Suprapubic skin (tissue), 4 donors: ENCODE results near the gene CBFA2T3. TPM values are rescaled to one million over a fixed set of nuclear protein-coding genes. Genes with fewer than 3 reads are reported as not detected.

ENCODE experiments used
- DNase-seq, 2 donors: peaks; one replicate each; pipeline ENCODE4 v3.0.0-alpha.2; 2019; ENCODE audit warnings: low spot score in 2 of 2
- H3K27ac ChIP-seq: fragments of 200-600 bp; sonication (generic); one replicate; pipeline ENCODE4 v1.5.1; 2019
- H3K27me3 ChIP-seq: fragments of 200-600 bp; sonication (generic); one replicate; pipeline ENCODE4 v1.5.1; 2019
- H3K36me3 ChIP-seq: fragments of 200-600 bp; sonication (generic); one replicate; pipeline ENCODE4 v1.5.1; 2019
- H3K4me1 ChIP-seq: fragments of 200-600 bp; sonication (generic); one replicate; pipeline ENCODE4 v1.5.1; 2019
- H3K4me3 ChIP-seq: fragments of 200-600 bp; sonication (generic); one replicate; pipeline ENCODE4 v1.5.1; 2019; ENCODE audit warnings: mild to moderate bottlenecking
- H3K9me3 ChIP-seq: fragments of 200-600 bp; sonication (generic); one replicate; pipeline ENCODE4 v1.5.1; 2019
- CTCF ChIP-seq, 2 donors: fragments of 200-600 bp in 1 of 2; fragments of 450-650 bp in 1 of 2; sonication (generic) in 1 of 2; IDR thresholded peaks; one replicate each; pipeline ENCODE4 v1.5.1; 2016 to 2019; ENCODE audit warnings: antibody characterized with exemption in 2 of 2, mild to moderate bottlenecking in 1 of 2, moderate library complexity in 1 of 2
- EP300 ChIP-seq: sonication (generic); formaldehyde crosslinking; IDR thresholded peaks from one replicate; pipeline ENCODE4 v1.6.1; 2017; ENCODE audit warnings: antibody characterized with exemption
- POLR2A ChIP-seq, 2 donors: fragments of 450-650 bp; IDR thresholded peaks; one replicate each; pipeline ENCODE4 v1.6.1; 2017; ENCODE audit warnings: antibody characterized with exemption in 2 of 2, mild to moderate bottlenecking in 2 of 2, moderate library complexity in 2 of 2
- POLR2AphosphoS5 ChIP-seq, 3 donors: sonication (generic); formaldehyde crosslinking; IDR thresholded peaks; one replicate each; pipeline ENCODE4 v1.6.1; 2017; ENCODE audit warnings: antibody characterized with exemption in 3 of 3
- WGBS: methylation state at CpG from one replicate; pipeline ENCODE4 v1.1.5; 2018; 5-methylcytosine and 5-hydroxymethylcytosine counted together
- total RNA-seq, 4 donors: library from RNA; depleted of rRNA; stranded (reverse); fragments of >200 nt; gene quantifications; one replicate each; pipeline ENCODE4 v1.1.0, GENCODE V29; 2016

The CBFA2T3 gene
- total RNA-seq, 4 donors from 2014 or later, result 1.5 to 6.6 (median 2.9) TPM

- peaks cover 43% of the 10 kb centered on the region for H3K36me3 ChIP-seq
- H3K27ac ChIP-seq, result no peak overlapping the region
- H3K4me3 ChIP-seq, result no peak overlapping the region
- WGBS, result 89% methylated on average over 16 of the region's 20 CpGs
- DNase-seq, result no peak
- no peaks in the 10 kb centered on the region for H3K27me3 ChIP-seq
- TF ChIP-seq EP300, result no peak
- no peak for TF ChIP-seq POLR2A (IDR thresholded peaks at IDR 0.05)
- no peak for TF ChIP-seq POLR2AphosphoS5 (IDR thresholded peaks at IDR 0.05)
- no peak for TF ChIP-seq CTCF (IDR thresholded peaks at IDR 0.05)
- H3K9me3 ChIP-seq, result no peaks in the 10 kb centered on the region
- H3K4me1 ChIP-seq, result peaks cover 32% of the 10 kb centered on the region
Observed at GRCh38 chr16:88859381-88860091, 117.5 kb downstream of the CBFA2T3 start.

- no peak for DNase-seq
- peaks cover 37% of the 10 kb centered on the region for H3K36me3 ChIP-seq
- 12% methylated on average over 12 of the region's 12 CpGs for WGBS
Observed at GRCh38 chr16:88857728-88858339, 119.2 kb downstream of the CBFA2T3 start.

GRCh38 chr16:88856828-88857727, 119.9 kb downstream of the CBFA2T3 start, which contains the start of the genes GALNS and TRAPPC2L:
TSS of gene GALNS (minus strand) at chr16:88856947. CDS start at chr16:88856877, 70 bp downstream.
TSS of gene TRAPPC2L (plus strand) at chr16:88857127. CDS start at chr16:88857151, 24 bp downstream.
- Histone ChIP-seq H3K9me3 (no peaks in the 10 kb centered on the region), H3K27me3 (no peaks in the 10 kb centered on the region), H3K27ac (peak within 1 kb of the TSS; percentile 72), H3K36me3 (peaks cover 30% of the 10 kb centered on the region), H3K4me3 (peak within 1 kb of the TSS; percentile 81), H3K4me1 (peaks cover 32% of the 10 kb centered on the region)
- DNase-seq, result peak; percentile 99 to 100
- under 1% methylated on average over 34 of the region's 87 CpGs for WGBS
- TF ChIP-seq POLR2AphosphoS5 (IDR thresholded peaks at IDR 0.05), result peak; percentile 48 to 80 (median 59)
- no peak for TF ChIP-seq CTCF (IDR thresholded peaks at IDR 0.05)
- TF ChIP-seq EP300, result no peak
- TF ChIP-seq POLR2A (IDR thresholded peaks at IDR 0.05), result peak in 1 of 2 donors; percentile 42

More at GRCh38 chr16:88857728-88858339, 119.2 kb downstream of the CBFA2T3 start:
- H3K27me3 ChIP-seq, result no peaks in the 10 kb centered on the region
- peak in 1 of 2 donors; percentile 68 for TF ChIP-seq CTCF (IDR thresholded peaks at IDR 0.05)
- no peak for TF ChIP-seq EP300
- H3K9me3 ChIP-seq, result no peaks in the 10 kb centered on the region
- H3K4me1 ChIP-seq, result peaks cover 32% of the 10 kb centered on the region
- no peak overlapping the region for H3K27ac ChIP-seq
- H3K4me3 ChIP-seq, result peak overlapping the region; percentile 81

GRCh38 chr16:88856122-88856827, 120.7 kb downstream of the CBFA2T3 start:
- Histone ChIP-seq H3K9me3 (no peaks in the 10 kb centered on the region), H3K27me3 (no peaks in the 10 kb centered on the region), H3K4me3 (peak overlapping the region; percentile 81), H3K4me1 (peaks cover 32% of the 10 kb centered on the region), H3K27ac (peak overlapping the region; percentile 72), H3K36me3 (peaks cover 21% of the 10 kb centered on the region)
- TF ChIP-seq POLR2A (IDR thresholded peaks at IDR 0.05) (no peak), EP300 (no peak), CTCF (IDR thresholded peaks at IDR 0.05) (no peak)
- 15% methylated on average over 21 of the region's 53 CpGs for WGBS
- no peak for DNase-seq
